ENCODE results near the gene N4BP2.

GRCh38 chr4:40196724-40197281, 140.2 kb downstream of the N4BP2 start, which contains the start of gene RHOH:
- TF ChIP-seq REST (tag by site-specific recombination; IDR thresholded peaks at IDR 0.05) (no peak), KLF1 (tag by site-specific recombination; IDR thresholded peaks at IDR 0.05) (no peak), CTCF (tag by site-specific recombination; IDR thresholded peaks at IDR 0.05) (no peak), ZNF138 (tag by site-specific recombination; IDR thresholded peaks at IDR 0.05; ENCODE audit: borderline replicate concordance) (no peak), ZNF121 (tag by site-specific recombination; IDR thresholded peaks at IDR 0.05) (no peak), ZFP3 (tag by site-specific recombination; IDR thresholded peaks at IDR 0.05; ENCODE audit: low read depth) (no peak), ZEB2 (tag by site-specific recombination; IDR thresholded peaks at IDR 0.05) (no peak), ZNF274 (IDR thresholded peaks at IDR 0.05; ENCODE audit: low read length) (no peak), ZNF274 (tag by site-specific recombination; IDR thresholded peaks at IDR 0.05; ENCODE audit: borderline replicate concordance) (no peak), ZNF473 (tag by site-specific recombination; IDR thresholded peaks at IDR 0.05) (no peak), YY1 (tag by site-specific recombination; IDR thresholded peaks at IDR 0.05) (no peak), ZBTB21 (tag by site-specific recombination; IDR thresholded peaks at IDR 0.05) (no peak)
- TF ChIP-seq, protein P1, sequence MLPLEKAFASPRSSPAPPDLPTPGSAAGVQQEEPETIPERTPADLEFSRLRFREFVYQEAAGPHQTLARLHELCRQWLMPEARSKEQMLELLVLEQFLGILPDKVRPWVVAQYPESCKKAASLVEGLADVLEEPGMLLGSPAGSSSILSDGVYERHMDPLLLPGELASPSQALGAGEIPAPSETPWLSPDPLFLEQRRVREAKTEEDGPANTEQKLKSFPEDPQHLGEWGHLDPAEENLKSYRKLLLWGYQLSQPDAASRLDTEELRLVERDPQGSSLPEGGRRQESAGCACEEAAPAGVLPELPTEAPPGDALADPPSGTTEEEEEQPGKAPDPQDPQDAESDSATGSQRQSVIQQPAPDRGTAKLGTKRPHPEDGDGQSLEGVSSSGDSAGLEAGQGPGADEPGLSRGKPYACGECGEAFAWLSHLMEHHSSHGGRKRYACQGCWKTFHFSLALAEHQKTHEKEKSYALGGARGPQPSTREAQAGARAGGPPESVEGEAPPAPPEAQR (tag by site-specific recombination; IDR thresholded peaks at IDR 0.05): no peak

Measured in HEK293 (cell line).